Measurements from ENCODE around the gene HES5.

- no peak for TF ChIP-seq EP300 (conservative IDR thresholded peaks at IDR 0.05; ENCODE audit: poor library complexity, severe bottlenecking)
- no peak for TF ChIP-seq POLR2AphosphoS5 (IDR thresholded peaks at IDR 0.05)
- no peak for TF ChIP-seq EZH2 (IDR thresholded peaks at IDR 0.05; ENCODE audit: borderline replicate concordance, insufficient read depth, low read length, poor library complexity, severe bottlenecking)
- no peak for TF ChIP-seq CTCF (IDR thresholded peaks at IDR 0.05; ENCODE audit: poor library complexity, severe bottlenecking)
- TF ChIP-seq TAF1 (IDR thresholded peaks at IDR 0.05; ENCODE audit: low read depth): no peak
- no peak for TF ChIP-seq RAD21 (conservative IDR thresholded peaks at IDR 0.05)
- no peak for TF ChIP-seq MXI1 (conservative IDR thresholded peaks at IDR 0.05; ENCODE audit: poor library complexity, severe bottlenecking)
Observed at GRCh38 chr1:2502210-2502609, 27.9 kb downstream of the HES5 start.
